PC-3 (cell line): ENCODE results near the gene PRKCE.

Source experiments
- EZH2 ChIP-seq: fragments of 300-600 bp; sonication (generic); IDR thresholded peaks from one replicate; pipeline ENCODE4 v1.6.1; 2017; ENCODE audit warnings: antibody characterized with exemption, mild to moderate bottlenecking, low read length; ENCODE audit not compliant: unreplicated experiment
- EZH2phosphoT487 ChIP-seq: fragments of 300-600 bp; sonication (generic); IDR thresholded peaks from 2 replicates; pipeline ENCODE4 v1.6.1; 2018; ENCODE audit warnings: mild to moderate bottlenecking, antibody characterized with exemption, low read length, borderline replicate concordance
- TF ChIP-seq, protein P1 (sequence below): fragments of 300-600 bp; sonication (generic); conservative IDR thresholded peaks from 2 replicates; pipeline ENCODE4 v1.5.1; 2017; ENCODE audit warnings: antibody characterized with exemption, low read depth, mild to moderate bottlenecking, low read length

DNA sequence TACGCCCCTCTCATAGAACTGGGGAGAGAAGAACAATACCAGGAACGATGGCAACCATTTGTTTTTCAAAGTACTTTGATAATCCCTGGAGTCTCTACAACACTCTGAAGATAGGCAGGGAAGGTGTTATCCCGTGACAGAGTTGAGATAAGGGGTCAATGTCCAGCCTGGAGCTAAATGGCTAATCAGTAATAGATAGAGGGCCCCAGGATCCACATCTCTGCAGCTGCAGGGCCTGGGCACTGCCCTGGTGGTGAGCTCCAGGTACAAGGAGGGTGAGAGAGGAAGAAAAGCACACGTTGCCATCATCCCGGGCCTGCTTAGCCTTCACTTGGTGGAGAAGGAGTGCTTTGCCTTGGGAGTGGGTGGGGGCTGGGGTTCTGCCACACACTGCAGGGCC lies 260.6 kb downstream of the PRKCE start:
- TF ChIP-seq, protein P1, sequence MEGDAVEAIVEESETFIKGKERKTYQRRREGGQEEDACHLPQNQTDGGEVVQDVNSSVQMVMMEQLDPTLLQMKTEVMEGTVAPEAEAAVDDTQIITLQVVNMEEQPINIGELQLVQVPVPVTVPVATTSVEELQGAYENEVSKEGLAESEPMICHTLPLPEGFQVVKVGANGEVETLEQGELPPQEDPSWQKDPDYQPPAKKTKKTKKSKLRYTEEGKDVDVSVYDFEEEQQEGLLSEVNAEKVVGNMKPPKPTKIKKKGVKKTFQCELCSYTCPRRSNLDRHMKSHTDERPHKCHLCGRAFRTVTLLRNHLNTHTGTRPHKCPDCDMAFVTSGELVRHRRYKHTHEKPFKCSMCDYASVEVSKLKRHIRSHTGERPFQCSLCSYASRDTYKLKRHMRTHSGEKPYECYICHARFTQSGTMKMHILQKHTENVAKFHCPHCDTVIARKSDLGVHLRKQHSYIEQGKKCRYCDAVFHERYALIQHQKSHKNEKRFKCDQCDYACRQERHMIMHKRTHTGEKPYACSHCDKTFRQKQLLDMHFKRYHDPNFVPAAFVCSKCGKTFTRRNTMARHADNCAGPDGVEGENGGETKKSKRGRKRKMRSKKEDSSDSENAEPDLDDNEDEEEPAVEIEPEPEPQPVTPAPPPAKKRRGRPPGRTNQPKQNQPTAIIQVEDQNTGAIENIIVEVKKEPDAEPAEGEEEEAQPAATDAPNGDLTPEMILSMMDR = no peak
- no peak for TF ChIP-seq EZH2
- no peak for TF ChIP-seq EZH2phosphoT487
